Activated CD4-positive, CD25-positive, alpha-beta regulatory T cell treated with anti-CD3 and anti-CD28 coated beads, Interleukin-2, amount 50 U/mL, for 16 hours (primary cell): ENCODE results near the gene MAD1L1.
"Not testable (repeated sequence)": the region's sequence is repeated elsewhere in the genome, so short reads cannot be mapped to it uniquely, and the experiment has no call there.

ENCODE experiments used
- DNase-seq: peaks from one replicate; pipeline ENCODE4 v3.0.0-alpha.2; 2020; ENCODE audit warnings: low read depth, low spot score

The MAD1L1 gene

DNA sequence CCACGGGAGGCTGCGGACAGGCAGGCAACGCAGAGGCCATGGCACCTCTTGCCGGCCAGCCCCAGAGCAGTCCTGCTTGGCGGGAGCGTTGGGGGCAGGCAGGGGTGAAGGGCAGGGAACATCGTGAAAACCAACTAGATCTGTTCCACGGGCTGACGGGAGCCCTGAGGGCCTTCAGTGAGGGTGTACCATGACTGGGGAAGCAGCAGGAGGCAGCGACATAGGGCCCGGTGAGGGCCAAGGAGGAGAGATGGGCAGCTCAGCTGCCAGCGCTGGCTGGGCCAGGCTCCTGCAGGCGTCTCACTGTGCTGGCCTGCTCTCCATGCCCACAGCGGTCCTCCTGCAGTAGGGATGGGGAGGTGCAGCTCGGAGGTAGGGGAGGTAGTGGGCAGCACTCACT, 366.1 kb downstream of the MAD1L1 start:
- no peak for DNase-seq

DNA sequence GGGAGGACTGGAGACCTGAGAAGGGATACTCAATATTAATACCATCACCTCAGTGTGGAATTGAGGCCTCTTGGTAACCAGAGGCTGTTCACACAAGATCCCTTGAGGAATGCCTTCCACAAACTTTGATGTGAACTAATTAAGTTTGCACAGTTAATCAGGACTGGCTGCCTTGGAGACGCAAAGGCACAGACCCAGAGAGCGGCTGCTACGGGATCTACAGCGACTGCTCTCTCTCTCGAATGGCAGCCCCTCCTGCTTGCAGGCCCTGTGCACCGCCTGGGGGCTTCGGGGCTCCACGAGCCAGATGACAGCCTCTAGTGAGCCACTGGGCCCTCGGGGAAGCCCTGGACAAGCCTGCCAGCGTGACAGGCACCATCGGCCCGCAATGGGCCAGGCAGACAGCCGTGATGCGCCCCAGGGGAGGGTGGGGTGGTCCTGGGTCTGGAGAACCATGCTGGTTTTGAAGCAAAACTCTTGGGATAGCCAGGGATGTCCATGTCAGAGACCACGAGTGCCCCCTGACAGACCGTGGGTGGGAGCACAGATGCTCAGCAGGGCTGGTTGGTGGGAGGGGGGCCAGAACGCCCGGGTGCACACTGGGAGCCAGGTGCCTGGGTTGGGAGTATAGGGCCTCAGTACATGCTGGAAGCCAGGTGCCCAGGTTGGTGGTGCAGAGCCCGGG, 367.0 kb downstream of the MAD1L1 start:
- DNase-seq: no peak

DNA sequence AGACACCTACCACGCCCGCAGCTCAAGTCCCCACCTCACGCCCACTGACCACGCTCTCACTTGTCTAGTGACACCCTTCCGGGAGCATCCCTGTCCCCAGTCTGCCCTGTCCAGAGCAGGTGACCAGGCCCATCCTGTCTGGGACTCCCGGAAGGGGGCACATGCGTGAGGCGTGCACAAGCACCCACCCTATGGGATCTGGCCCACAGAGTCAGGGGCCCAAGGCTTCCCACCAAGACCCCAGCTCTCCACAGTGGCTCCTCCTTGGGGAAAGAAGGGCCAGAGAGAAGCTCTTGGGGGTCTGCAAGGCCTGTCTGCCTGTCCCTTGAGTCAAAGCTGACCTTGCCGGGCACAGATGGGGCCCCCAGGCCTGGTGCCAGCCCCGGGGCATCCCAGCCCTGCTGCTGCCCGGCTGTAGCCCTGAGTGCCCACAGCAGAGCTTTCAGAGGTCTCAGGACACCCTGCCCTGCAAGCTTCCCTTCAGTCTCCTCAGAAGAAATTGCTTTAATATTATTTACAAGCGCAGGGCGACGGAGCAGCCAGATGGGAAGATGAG, 367.7 kb downstream of the MAD1L1 start:
- DNase-seq: no peak

DNA sequence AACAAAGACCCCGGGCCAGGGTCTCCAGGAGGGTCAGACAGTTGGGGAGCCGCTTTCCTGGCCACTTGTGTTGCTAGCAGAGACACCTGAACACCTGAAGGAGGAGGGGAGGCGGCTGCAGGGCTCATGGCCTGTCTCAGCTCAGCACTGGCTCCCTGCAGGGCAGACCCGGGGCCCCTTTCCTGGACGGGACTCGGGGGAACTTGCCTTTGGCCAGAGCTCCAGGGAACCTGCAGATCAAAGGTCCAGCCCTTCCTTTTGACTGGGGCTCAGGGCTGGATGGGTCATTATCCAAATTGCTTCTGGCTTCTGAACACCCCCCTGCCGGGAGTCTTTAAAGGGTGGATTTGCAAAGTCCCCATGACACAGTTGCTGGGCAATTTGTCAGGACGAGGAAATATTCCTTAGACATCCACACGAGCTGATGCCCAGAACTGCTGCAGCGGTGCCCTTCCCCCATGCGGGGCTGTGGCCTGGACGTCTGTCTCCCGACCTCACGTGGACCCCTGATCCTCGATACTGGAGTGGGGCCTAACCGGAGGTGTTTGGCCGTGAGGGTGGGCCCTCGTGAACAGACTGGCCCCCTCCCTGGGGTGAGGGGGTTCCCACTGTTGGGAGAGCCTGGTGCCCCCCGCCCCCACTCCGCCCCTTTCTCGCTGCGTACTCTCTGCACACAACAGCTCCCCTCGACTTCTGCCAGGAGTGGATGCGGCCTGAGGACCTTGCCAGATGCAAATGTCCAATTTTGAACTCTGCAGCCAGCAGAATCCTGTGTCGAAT, 368.4 kb downstream of the MAD1L1 start:
- no peak for DNase-seq

DNA sequence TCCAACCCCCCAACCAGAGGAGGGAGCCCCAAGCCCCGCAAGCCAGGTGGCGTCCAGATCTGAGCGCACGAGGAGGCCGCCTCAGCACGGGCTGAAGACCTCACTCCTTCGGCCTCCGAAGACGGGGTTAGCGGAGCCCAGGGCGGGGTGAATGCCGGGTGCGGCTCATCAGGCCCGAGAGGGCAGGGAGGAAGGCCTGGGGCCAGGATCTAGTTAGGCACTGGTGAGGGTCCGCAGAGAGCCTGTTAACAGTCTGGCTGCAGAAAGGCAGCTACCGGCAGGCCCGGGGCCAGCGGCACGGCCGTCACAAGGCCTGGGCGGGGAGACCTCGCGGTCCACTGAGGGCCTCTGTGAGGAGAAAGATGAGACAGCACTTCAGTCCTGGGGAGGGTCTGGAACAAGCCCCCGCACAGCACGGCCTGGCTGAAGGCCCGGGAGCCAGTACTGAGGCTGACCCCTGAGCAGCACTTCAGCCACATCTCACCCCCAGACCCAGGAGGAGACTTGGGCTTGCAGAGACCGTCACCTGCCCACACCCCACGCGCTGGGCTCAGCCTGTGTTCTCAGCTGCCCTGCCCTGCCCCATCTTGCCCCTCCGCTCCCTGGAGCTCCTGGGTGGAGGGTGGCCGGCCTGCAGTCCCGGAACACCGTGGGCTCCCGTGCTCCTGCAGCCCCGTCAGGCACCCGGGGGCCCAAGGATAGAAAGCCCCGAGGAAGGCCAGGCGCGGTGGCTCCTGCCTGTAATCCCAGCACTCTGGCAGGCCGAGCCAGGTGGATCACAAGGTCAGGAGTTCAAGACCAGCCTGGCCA, 369.4 kb downstream of the MAD1L1 start:
- DNase-seq: no peak

DNA sequence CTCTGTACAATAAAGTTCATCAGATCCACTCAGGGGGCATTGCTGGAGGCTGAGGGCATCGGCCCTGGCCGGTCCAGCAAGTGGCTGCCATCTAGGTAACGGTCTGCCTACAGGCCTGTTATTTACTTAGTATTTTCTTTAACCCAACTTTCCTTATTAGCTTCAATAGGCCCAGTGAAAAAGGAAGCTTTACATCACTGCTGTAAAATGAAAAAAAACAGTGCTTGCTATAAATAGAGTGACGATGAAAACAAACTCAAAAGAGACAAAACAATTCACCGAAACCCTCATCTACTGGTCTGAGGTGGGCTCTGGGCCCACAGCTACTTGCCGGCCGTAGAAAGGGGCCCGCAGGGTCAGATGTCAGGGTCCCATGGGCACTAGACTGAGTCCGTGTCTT, 370.2 kb downstream of the MAD1L1 start:
- DNase-seq: no peak

DNA sequence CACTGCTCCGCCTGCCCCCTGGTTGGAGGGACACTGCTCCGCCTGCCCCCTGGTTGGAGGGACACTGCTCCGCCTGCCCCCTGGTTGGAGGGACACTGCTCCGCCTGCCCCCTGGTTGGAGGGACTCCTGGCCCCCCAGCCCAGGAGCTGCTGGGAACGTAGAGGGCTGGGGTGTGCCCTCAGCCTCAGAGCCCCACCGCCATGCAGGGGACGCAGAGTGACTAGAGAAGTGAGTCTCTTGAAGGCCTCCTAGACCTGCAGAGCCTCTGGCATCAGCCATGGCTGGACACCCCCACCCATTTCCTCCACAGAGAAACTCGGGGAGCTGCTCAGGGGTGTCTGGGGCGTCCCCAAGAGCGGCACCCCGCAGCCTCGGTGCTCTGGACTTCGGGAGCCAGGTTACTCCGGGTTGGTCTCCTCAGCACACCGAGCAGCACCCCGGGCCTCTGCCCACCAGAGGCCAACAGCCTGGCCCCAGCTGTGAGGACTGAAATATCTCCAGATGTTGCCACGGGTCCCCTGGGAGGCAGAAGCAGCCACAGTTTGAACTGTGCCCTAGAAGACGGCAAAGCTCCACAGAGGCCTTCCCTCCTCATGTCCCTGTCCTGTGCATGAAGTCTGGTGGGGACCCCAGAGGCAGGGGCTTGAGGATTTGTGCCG, 370.8 kb downstream of the MAD1L1 start:
- DNase-seq: no peak

DNA sequence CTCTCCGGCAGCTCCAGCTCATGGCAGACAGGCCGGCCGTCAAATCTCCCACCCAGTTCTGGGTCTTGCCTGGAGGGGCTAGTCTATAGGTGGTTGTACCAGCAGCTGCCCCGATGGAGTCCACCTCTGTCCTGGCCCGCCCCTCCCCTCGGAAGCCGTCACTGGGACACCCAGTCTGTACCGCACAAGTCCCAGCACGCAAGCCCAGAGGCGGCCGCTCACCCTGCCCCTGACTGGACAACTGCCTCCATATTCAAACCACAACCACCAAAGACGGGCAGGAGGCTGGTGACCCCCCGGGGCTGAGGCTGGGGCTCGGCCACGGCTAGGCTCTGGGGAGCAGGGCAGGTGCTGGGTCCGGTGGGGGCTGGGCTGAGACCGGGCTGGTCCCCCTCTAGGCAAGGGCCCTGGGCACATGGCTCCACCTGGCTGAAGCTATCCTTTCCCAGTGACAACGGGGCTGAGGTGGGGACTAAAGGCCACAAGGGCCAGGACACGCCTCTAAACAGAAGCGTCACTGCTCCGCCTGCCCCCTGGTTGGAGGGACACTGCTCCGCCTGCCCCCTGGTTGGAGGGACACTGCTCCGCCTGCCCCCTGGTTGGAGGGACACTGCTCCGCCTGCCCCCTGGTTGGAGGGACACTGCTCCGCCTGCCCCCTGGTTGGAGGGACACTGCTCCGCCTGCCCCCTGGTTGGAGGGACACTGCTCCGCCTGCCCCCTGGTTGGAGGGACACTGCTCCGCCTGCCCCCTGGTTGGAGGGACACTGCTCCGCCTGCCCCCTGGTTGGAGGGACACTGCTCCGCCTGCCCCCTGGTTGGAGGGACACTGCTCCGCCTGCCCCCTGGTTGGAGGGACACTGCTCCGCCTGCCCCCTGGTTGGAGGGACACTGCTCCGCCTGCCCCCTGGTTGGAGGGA, 371.6 kb downstream of the MAD1L1 start:
- not testable (repeated sequence) for DNase-seq

DNA sequence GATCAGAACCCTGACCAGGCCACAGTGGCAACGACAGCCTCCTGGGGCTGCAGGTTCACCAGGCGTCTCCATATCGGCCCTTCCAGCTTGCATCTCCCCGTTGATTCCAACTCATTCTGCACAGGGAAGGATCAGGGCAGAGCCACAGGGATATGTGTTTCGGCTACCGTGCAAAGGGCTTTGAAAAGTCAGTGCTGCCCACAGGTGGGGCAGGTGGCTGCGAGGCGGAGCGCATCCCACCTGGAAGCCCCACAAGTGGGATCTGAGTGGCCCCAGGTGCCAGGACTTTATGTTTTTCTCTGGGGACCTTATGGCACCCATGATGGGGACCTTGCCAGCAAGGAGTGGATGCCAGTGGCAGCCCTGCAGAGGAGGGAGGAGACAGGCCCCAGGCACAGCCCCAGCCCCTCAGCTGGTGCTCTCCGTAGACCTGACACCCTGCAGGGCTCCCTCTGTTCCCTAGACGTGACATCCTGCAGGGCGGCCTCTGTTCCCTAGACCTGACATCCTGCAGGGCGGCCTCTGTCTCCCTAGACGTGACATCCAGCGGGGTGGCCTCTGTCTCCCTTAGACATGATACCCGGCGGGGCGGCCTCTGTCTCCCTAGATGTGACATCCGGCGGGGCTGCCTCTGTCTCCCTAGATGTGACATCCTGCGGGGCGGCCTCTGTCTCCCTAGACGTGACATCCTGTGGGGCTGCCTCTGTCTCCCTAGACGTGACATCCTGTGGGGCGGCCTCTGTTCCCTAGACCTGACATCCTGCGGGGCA, 373.3 kb downstream of the MAD1L1 start:
- no peak for DNase-seq

DNA sequence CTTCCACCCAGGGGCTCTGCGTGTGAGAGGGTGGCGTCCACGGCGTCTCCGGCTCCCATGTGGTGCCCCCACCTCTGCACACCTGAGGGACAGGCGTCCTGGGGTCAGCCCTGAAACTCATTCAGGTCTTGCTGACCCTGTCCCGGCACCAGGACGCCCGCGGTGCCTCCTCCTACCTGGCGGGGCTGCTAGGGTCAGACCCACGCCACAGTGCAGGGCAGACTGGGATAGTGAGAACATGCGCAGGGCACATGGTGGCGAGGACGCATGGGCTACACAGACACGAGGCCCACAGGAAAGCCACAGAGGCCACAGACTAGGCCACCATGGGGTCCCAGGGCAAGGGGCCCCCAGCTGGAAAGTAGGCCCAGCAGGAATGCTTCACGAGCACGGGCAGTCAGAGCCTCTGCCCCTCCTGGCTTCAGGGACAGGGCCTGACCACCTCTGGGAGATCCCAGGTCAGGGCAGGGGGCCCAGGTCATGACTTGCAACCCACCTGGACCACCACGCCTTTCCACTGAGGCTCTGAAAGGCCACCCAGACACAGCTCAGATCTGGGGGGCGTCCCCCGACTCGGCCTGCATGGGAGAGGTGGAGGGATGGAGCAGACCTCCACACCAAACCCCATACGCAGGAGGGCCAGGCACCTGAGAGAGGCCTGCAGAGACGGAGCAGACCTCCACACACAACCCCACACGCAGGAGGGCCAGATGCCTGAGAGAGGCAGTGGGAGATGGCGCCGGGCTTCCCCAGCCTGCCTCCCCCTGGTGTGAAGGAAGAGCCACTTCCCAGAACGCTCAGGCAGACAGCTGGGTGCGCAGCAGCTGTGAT, 374.1 kb downstream of the MAD1L1 start:
- DNase-seq: no peak

DNA sequence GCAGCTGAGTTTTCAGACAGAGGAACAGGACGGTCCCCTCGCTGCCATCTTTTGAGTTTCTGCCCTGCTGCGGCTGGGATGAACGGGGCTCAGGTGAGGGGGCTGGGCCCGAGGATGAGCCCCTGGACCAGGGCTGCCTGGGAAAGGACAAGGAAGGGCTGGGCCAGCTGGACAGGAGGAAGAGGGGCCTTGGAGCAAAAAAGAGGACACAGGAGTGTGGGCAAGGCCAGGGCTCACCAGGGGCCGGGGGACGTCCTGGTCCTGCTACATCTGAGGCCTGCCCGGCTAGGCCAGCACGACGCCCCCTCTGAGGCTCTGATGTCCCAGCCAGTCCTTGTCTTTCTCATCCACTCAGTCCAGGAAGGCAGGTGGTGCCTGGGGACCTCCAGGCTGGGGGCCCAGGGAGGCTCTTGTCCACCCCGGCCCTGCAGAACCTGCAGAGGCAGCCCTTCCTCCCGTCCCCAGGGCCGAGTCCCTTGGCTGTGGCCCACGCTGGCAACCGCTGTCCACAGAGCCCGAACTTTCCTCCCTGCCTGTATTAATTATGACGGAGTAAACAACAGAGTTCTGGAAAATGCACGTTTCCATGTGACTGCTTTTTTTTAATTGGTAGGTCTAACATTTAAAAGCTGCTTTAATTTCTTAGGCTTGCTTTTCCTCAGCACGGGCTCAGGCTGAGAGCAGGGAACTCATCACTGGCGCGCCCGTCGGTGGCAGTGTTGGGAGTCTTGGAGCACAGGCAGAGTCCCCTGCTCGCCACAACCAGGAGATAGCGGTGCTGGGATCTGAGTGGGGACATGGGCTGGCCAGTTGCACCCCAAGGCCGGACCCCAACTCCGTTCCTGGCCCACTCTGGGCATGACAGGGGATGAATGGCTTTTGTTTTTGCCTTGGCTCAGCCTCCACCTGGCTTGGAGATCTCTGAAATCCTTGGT, 375.0 kb downstream of the MAD1L1 start:
- DNase-seq: no peak

DNA sequence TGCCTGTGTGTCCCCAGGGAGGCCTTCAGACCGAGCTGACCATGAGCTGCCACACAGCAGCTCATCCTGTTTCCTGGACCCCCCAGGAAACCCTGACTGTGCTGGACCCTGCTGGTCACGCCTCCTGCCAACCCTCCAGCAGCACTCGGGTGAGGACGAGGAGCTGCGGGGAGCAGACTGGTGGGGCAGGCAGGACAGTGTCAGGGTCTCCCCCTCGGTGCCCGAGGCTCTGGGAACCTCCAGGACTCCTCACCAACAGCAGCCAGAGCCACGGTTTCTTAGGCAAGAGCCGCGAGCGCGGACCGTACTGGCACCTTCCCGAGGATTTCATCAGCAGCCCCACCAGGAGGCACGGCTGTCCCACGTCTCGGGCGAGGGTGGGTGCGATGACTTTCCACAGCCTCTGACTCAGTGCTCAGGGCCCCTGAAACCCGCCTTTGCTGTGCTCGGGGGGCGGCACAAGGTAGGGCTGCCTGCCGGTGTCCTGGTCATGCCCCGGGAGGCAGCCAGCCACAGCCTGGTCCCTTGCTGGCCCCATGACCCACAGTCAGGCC, 375.8 kb downstream of the MAD1L1 start:
- DNase-seq: no peak

DNA sequence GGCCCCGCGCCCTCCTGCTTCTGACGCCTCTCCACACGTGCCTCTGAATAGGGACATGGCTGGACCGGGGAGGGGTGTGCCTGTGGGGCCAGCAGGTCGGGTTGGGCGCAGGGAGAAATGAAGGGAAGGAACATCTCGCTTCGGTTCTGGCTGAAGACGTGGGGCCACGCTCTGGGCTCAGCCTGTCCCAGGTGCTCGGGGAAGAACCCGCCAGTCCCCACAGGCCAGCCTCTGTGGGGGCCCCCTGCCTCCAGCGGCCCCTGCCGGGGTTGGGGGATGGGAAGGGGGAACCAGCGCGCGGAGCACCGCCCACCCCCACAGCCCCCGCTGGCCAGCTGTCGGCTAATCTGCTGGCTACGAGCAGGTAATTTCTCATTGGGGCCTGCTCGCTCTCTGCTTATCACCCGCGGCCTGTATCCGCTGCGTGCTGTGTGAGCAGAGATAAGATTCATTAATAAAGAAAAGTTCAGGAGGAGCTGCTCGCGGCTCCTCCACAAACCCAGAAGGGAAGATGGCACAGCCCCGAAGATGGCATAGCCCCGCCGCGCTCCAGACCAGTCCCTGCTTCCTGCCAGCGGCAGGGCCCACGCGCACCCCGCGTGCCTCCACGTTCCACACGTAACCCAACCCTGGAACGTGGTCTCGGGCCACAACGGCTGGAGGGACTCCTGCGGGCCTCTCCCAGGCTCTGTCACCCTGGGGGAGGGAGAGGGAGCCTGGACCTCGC, 376.4 kb downstream of the MAD1L1 start:
- DNase-seq: no peak

DNA sequence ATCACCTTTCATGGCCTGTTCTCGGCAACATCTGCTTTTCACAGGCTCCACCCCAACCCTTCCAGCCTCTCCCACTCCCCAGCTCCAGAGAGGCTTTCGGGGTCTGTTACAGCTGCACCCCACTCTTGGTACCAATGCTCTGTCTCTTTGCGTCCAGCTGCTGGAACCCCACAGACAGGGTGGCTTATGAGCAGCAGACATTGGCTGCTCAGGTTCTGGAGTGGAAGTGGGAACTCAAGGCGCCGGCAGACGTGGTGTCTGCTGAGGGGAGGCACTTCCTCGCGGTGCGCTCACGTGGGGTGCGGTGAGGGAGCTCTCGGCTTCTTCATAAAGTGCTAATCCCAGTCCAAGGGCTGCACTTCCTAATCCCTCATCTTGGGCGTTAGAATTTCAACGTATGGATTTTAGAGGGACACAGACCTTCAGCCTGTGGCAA, 377.0 kb downstream of the MAD1L1 start:
- no peak for DNase-seq

DNA sequence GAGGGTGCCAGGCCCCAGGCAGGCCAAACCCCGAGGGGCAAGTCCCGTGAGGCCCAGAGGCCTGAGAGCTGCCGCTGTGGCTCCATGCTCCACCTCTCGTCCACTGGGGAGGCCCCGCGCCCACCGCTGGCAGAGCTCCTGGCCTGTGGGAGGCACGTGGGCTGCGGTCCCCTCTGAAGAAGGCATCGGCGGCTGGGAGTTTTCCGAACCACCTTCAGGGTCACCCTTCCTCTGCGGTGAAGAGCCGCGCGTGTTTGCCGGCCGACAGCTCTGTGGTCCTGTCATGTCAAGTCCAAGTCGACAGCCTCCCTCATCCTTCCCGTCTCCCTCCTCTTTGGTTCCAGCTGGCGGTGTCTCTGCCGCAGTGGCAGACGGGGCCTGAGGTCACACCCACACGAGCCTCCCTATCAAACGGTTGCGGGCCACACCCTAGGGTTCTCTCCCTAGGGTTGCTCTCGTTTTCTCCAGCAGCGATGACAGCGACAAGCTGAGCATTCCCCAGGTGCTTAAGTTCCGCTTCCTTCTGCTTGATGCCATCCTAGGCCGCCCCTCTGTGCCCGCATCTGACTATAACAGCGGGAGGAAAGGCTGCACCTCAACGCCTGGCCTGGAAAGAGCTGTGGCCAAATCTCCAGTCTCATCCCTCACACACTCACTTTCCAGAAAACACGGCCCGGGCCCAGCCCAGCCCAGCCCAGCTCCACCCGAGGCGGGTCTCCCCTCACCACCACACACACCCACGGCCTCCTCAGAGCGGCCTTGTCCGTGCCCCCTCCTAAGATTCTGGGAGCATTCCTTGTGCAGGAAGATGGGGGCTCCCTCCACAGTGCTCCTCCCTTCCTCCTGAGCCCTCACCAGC, 377.6 kb downstream of the MAD1L1 start:
- no peak for DNase-seq
